Mesothelial cell of epicardium (in vitro differentiated cells): ENCODE results near the gene GPRIN1. TPM values are rescaled to one million over a fixed set of nuclear protein-coding genes. Genes with fewer than 3 reads are reported as not detected.

Source experiments
- DNase-seq, 2 experiments: peaks; one replicate each; pipeline ENCODE4 v3.0.0; 2021; ENCODE audit warnings: low spot score in 2 of 2; ENCODE audit not compliant: unreplicated experiment in 2 of 2
- H3K27ac Mint-ChIP-seq: 2 replicates; pipeline ENCODE4 v1.8.0; 2021; ENCODE audit warnings: mixed read lengths
- H3K27me3 Mint-ChIP-seq: 2 replicates; pipeline ENCODE4 v1.8.0; 2021; ENCODE audit warnings: low read depth, mixed read lengths
- H3K36me3 Mint-ChIP-seq: 2 replicates; pipeline ENCODE4 v1.8.0; 2021; ENCODE audit warnings: mixed read lengths
- H3K4me1 Mint-ChIP-seq: 2 replicates; pipeline ENCODE4 v1.8.0; 2021; ENCODE audit warnings: mixed read lengths
- H3K4me3 Mint-ChIP-seq: 2 replicates; pipeline ENCODE4 v1.8.0; 2021; ENCODE audit warnings: mild to moderate bottlenecking, moderate library complexity, mixed read lengths
- H3K9me3 Mint-ChIP-seq: 2 replicates; pipeline ENCODE4 v1.8.0; 2021; ENCODE audit warnings: mixed read lengths
- CTCF ChIP-seq: fragments of 200-600 bp; sonication (generic); IDR thresholded peaks from one replicate; pipeline ENCODE4 v1.5.0; 2021; ENCODE audit warnings: antibody characterized with exemption; ENCODE audit not compliant: unreplicated experiment
- total RNA-seq: library from RNA; stranded (reverse); gene quantifications from 3 replicates; pipeline ENCODE4 v1.2.1, GENCODE V29; 2021

The GPRIN1 gene
- total RNA-seq, 1 donor from 2014 or later = 1.3 TPM

GRCh38 chr5:176577312-176578176 lies 32.4 kb downstream of the GPRIN1 start:
- Mint-ChIP-seq H3K27me3 (peaks cover 5% of the 10 kb centered on the region), H3K9me3 (no peaks in the 10 kb centered on the region), H3K4me3 (no peak overlapping the region), H3K4me1 (no peaks in the 10 kb centered on the region), H3K27ac (no peak overlapping the region), H3K36me3 (no peaks in the 10 kb centered on the region)
- TF ChIP-seq CTCF = no peak
- no peak for DNase-seq

DNA sequence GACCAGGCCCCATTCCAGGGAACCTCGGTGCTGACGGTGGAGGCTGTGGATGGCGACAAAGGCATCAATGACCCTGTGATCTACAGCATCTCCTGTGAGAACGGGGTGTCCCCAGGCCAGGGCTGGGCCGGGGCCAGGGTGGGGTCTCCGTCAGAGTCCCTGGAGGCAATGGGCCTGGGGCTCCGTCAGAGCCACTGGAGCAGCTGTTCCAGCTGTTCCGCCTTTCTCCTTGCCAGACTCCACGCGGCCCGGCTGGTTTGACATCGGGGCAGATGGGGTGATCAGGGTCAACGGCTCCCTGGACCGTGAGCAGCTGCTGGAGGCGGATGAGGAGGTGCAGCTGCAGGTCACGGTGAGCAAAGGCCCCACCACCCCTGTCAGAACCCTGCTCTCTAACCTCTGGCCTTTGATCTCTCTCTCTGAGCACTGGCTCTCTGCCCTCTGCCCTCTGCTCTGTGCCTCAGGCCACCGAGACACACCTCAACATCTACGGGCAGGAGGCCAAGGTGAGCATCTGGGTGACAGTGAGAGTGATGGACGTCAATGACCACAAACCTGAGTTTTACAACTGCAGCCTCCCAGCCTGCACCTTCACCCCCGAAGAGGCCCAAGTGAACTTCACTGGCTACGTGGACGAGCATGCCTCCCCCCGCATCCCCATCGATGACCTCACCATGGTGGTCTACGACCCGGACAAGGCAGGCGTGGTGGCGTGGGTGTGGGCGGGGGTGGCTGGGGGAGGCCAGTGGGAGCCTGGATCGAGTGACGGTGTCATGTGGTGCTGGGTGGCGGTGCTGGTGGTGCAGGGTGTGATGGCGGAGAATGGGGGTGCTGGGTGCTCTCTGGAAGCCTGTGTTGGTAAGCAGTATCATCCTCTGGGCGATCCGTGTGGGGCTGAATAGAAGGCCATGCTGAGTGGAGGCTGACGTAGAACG lies 34.2 kb downstream of the GPRIN1 start:
- DNase-seq = no peak
- Mint-ChIP-seq H3K36me3 (no peaks in the 10 kb centered on the region), H3K4me1 (no peaks in the 10 kb centered on the region), H3K27me3 (peaks cover 12% of the 10 kb centered on the region), H3K27ac (no peak overlapping the region), H3K9me3 (no peaks in the 10 kb centered on the region), H3K4me3 (no peak overlapping the region)
- TF ChIP-seq CTCF = no peak

- DNase-seq = no peak
- Mint-ChIP-seq H3K9me3 (no peaks in the 10 kb centered on the region), H3K4me1 (no peaks in the 10 kb centered on the region), H3K27me3 (peaks cover 13% of the 10 kb centered on the region), H3K36me3 (no peaks in the 10 kb centered on the region), H3K4me3 (no peak overlapping the region), H3K27ac (no peak overlapping the region)
- no peak for TF ChIP-seq CTCF
These were observed 34.9 kb downstream of the GPRIN1 start for GRCh38 chr5:176575066-176575465.

DNA sequence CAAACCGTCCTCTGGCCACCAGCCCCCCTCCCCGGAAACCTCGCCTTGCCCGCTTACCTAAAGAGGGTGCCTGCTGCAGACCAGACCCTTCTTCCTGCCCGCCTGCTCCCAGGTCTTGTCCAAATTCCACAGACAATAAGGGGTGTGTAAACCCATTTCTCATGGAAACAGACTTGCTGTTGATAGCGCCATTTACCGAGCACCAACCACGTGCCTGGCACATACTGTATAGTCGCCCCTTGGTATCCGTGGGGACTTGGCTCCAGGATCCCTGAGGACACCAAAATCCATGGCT lies 35.7 kb downstream of the GPRIN1 start:
- Mint-ChIP-seq H3K9me3 (no peaks in the 10 kb centered on the region), H3K4me3 (no peak overlapping the region), H3K27me3 (peaks cover 15% of the 10 kb centered on the region), H3K4me1 (no peaks in the 10 kb centered on the region), H3K36me3 (no peaks in the 10 kb centered on the region), H3K27ac (no peak overlapping the region)
- TF ChIP-seq CTCF = peak; percentile 2
- no peak for DNase-seq

DNA sequence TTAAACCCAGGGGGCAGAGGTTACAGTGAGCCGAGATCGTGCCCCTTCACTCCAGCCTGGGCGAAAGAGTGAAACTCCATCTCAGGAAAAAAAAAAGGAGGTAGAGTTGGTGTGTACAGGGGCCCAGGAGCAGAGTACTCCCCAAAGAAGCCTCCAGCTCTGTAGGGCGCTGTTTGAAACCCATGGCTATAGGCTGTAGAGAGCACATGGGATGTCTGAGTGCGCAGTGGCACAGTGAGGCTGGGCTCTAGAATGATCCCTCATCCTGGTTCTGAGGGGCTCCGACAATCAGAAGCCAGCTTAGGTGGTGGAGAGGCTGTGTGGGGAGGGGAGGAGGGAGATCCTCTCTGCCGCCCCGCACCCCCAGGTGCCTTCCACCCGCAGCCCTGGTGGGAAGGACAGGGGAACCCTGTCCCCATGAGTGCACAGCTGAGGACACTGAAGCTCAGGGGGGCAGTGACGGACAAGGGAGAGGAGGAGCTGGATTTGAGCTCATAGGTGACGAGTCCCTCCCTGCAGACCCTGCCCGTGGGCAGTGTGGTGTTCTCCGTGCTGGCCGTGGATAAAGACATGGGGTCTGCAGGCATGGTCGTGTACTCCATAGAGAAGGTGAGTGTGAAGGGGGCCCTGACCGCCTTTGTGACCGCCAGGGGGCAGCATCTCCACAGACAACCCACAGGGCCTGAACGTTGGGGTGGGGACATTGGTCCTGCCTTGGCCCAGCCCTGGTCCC lies 36.2 kb downstream of the GPRIN1 start:
- Mint-ChIP-seq H3K36me3 (no peaks in the 10 kb centered on the region), H3K27ac (no peak overlapping the region), H3K27me3 (peaks cover 15% of the 10 kb centered on the region), H3K9me3 (no peaks in the 10 kb centered on the region), H3K4me3 (no peak overlapping the region), H3K4me1 (no peaks in the 10 kb centered on the region)
- peak; percentile 57 to 78 for DNase-seq
- TF ChIP-seq CTCF = peak; percentile 73
